OCI-LY3 (cell line): ENCODE data around the gene ATP5IF1.

Experiments
- H2AFZ ChIP-seq: fragments of 200-600, 300-600 bp; shearing (Covaris generic); 2 replicates; pipeline ENCODE4 v1.6.0; 2014; ENCODE audit warnings: antibody characterized with exemption, low read depth, low read length
- H3K27ac ChIP-seq: fragments of 200-600, 300-600 bp; sonication (generic); 2 replicates; pipeline ENCODE4 v1.5.1; 2014; ENCODE audit warnings: mild to moderate bottlenecking, low read length, moderate library complexity, mixed read lengths
- H3K27me3 ChIP-seq: fragments of 200-600, 300-600 bp; sonication (generic); 2 replicates; pipeline ENCODE4 v1.6.1; 2014; ENCODE audit warnings: low read depth, low read length, mixed read lengths
- H3K36me3 ChIP-seq: fragments of 200-600, 300-600 bp; sonication (generic); replicated peaks from 2 replicates; pipeline ENCODE3; 2014; ENCODE audit warnings: low read depth, low read length, mixed read lengths
- H3K4me1 ChIP-seq: fragments of 300-600, 200-600 bp; sonication (generic); 2 replicates; pipeline ENCODE4 v1.6.1; 2014; ENCODE audit warnings: low read length, mixed read lengths
- H3K4me2 ChIP-seq: fragments of 200-600, 300-600 bp; sonication (generic); 2 replicates; pipeline ENCODE4 v1.6.1; 2014; ENCODE audit warnings: low read length, mixed read lengths
- H3K4me3 ChIP-seq: fragments of 300-600, 200-600 bp; sonication (generic); 2 replicates; pipeline ENCODE4 v1.5.1; 2014; ENCODE audit warnings: antibody characterized with exemption, mild to moderate bottlenecking, low read length, moderate library complexity
- H3K79me2 ChIP-seq: fragments of 300-600, 200-600 bp; shearing (Covaris generic); 2 replicates; pipeline ENCODE4 v1.6.1; 2014; ENCODE audit warnings: mild to moderate bottlenecking, low read length, mixed read lengths
- H3K9ac ChIP-seq: fragments of 300-600, 200-600 bp; shearing (Covaris generic); 2 replicates; pipeline ENCODE4 v1.6.0; 2014; ENCODE audit warnings: mild to moderate bottlenecking, low read length, moderate library complexity
- H3K9me3 ChIP-seq: fragments of 200-600, 300-600 bp; shearing (Covaris generic); 2 replicates; pipeline ENCODE4 v1.6.1; 2014; ENCODE audit warnings: low read length, mixed read lengths; ENCODE audit not compliant: insufficient read depth
- H4K20me1 ChIP-seq: fragments of 200-600, 300-600 bp; sonication (generic); 2 replicates; pipeline ENCODE4 v1.6.1; 2016; ENCODE audit warnings: low read length, mixed read lengths; ENCODE audit not compliant: insufficient read depth
- CTCF ChIP-seq: fragments of 200-600, 300-600 bp; sonication (generic); IDR thresholded peaks from 2 replicates; pipeline ENCODE4 v1.5.1; 2014; ENCODE audit warnings: antibody characterized with exemption, low read length, low read depth
- EZH2phosphoT487 ChIP-seq: fragments of 200-600 bp; shearing (Covaris generic); IDR thresholded peaks from 2 replicates; pipeline ENCODE4 v1.6.1; 2018; ENCODE audit warnings: antibody characterized with exemption, mixed run types, low read depth

ATP5IF1 gene

DNA sequence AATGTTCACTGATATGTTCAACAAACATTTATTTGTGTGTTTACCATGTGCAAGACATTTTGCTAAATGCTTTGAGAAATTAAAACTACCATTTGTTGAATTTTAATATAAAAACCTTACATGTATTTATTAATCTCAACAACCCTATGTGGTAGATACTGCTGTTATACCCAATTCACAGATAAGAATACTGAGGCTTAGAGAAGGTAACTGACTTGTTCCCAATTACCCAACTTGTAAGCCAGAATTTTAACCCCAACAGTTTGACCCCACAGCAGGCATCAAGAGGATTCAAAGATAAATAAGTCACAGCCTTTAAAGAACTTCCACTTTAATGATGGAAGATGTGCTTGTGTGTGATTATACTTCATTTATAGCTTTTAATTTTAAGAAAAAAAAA is 6.8 kb upstream of the ATP5IF1 start:
- peaks cover 9% of the 10 kb centered on the region for H3K36me3 ChIP-seq
- H3K79me2 ChIP-seq: peaks cover 30% of the 10 kb centered on the region
- no peaks in the 10 kb centered on the region for H4K20me1 ChIP-seq

DNA sequence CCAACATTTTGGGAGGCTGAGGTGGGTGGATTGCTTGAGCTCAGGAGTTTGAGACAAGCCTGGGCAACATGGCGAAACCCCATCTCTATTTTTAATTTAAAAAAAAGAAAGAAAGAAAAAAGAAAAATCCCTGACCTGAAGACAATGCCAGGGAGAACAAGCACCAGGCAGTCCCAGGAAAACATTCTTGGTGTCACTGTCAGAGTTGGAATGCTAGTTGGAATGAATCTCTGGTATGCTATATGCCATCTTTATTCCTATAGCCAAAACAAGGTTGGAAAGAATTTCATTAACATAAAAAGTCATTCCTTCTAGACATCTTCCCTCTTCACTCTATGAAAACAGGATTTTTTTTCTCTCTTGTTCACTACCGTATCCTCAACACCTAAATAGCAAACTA is 5.9 kb upstream of the ATP5IF1 start:
- no peak overlapping the region for H3K27ac ChIP-seq
- H3K4me1 ChIP-seq: peaks cover under 1% of the 10 kb centered on the region
- TF ChIP-seq CTCF (no peak), EZH2phosphoT487 (no peak)
- no peak overlapping the region for H3K9ac ChIP-seq
- no peak overlapping the region for H3K4me3 ChIP-seq
- H3K36me3 ChIP-seq: peaks cover 9% of the 10 kb centered on the region
- no peaks in the 10 kb centered on the region for H3K9me3 ChIP-seq
- no peaks in the 10 kb centered on the region for H3K27me3 ChIP-seq
- H3K79me2 ChIP-seq: peaks cover 30% of the 10 kb centered on the region
- H2AFZ ChIP-seq: no peak overlapping the region
- H3K4me2 ChIP-seq: no peak overlapping the region
- H4K20me1 ChIP-seq: no peaks in the 10 kb centered on the region

More for the DNA sequence above, 6.8 kb upstream of the ATP5IF1 start:
- no peak overlapping the region for H3K9ac ChIP-seq
- no peaks in the 10 kb centered on the region; the same call in 1 of the 2 replicates for H3K4me1 ChIP-seq
- H3K9me3 ChIP-seq: no peaks in the 10 kb centered on the region
- no peak for TF ChIP-seq EZH2phosphoT487
- no peak for TF ChIP-seq CTCF
- H3K4me2 ChIP-seq: no peak overlapping the region
- no peak overlapping the region for H3K4me3 ChIP-seq
- no peak overlapping the region for H3K27ac ChIP-seq
- no peak overlapping the region for H2AFZ ChIP-seq
- no peaks in the 10 kb centered on the region for H3K27me3 ChIP-seq

DNA sequence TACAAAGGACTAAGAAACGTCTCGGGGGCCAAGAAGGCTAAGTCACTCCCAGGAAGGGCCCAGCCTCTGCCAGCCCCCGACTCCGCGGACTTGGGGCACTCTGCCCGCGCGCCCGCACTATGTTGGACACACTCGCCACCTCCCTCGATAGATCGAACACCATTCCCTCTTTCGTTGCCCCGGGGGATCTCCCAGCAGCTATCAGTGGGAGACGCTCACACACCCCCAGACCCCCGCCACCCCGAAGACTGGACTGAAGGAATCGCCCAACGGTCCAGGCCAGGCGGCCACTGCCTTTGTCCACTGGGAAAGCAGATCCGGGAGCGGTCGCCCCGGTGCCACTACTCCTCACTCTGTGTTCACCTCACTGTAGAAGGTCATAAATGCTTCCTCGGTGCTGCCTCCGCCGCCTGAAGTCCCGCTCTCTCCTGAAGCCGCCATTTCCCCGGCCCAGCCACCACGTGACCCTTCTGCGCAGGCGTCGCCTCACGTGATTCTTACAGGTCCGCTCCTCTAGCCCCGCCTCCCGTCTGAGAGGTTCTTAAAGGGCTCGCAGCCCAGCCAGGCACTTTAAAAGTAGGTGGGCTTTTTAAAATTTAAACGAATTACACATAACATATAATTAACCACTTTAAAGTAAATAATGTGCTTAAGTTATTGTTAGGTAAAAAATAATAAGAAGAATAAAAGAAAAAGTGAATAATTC is 3.2 kb upstream of the ATP5IF1 start, which contains the start of gene DNAJC8:
Gene DNAJC8 (minus strand): TSS at position 472 of the 706 bp plus-strand sequence. CDS start 31 bp downstream, at position 441.
- Histone ChIP-seq H3K79me2 (peaks cover 40% of the 10 kb centered on the region), H3K9ac (peak within 1 kb of the TSS; percentile 91), H3K27me3 (no peaks in the 10 kb centered on the region), H3K36me3 (peaks cover 10% of the 10 kb centered on the region), H4K20me1 (no peaks in the 10 kb centered on the region), H2AFZ (peak within 1 kb of the TSS; percentile 49; the same call in 1 of the 2 replicates), H3K4me2 (peak within 1 kb of the TSS; percentile 82), H3K4me3 (peak within 1 kb of the TSS; percentile 99), H3K9me3 (no peaks in the 10 kb centered on the region), H3K4me1 (peaks cover 9% of the 10 kb centered on the region), H3K27ac (no peak within 1 kb of the TSS; the same call in 1 of the 2 replicates)
- TF ChIP-seq EZH2phosphoT487 (no peak), CTCF (no peak)

DNA sequence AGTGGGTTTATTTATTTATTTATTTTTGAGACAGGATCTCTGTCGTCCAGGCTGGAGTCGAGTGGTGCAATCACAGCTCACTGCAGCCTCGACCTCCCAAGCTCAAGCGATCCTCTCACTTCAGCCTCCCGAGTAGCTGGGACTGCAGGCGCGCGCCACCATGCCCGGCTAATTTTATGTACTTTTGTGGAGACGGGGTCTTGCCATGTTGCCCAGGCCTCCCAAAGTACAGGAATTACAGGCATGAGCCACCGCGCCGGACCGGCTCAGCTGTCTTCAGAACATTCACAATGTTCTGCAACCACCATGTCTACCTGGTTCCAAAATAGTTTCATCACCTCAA is 2.7 kb upstream of the ATP5IF1 start:
- Histone ChIP-seq H3K36me3 (peaks cover 14% of the 10 kb centered on the region), H3K9me3 (no peaks in the 10 kb centered on the region), H3K4me2 (peak overlapping the region; percentile 82), H3K4me1 (peaks cover 9% of the 10 kb centered on the region), H2AFZ (no peak overlapping the region), H3K27ac (no peak overlapping the region), H4K20me1 (no peaks in the 10 kb centered on the region), H3K79me2 (peaks cover 40% of the 10 kb centered on the region), H3K4me3 (peak overlapping the region; percentile 99), H3K9ac (no peak overlapping the region), H3K27me3 (no peaks in the 10 kb centered on the region)
- TF ChIP-seq CTCF (no peak), EZH2phosphoT487 (no peak)
